Breast epithelium (tissue), 3 donors: Measurements from ENCODE around the gene ABHD16B.

Experiments used
- CTCF ChIP-seq, 3 donors: fragments of 450-650 bp; IDR thresholded peaks; one replicate each; pipeline ENCODE4 v1.5.1; 2016 to 2017; ENCODE audit warnings: antibody characterized with exemption in 3 of 3, mild to moderate bottlenecking in 3 of 3, moderate library complexity in 3 of 3
- POLR2A ChIP-seq: fragments of 450-650 bp; IDR thresholded peaks from one replicate; pipeline ENCODE4 v1.6.1; 2016; ENCODE audit warnings: antibody characterized with exemption, mild to moderate bottlenecking, moderate library complexity
- POLR2AphosphoS5 ChIP-seq, 3 donors: sonication (generic); formaldehyde crosslinking; IDR thresholded peaks; one replicate each; pipeline ENCODE4 v1.6.1; 2017; ENCODE audit warnings: antibody characterized with exemption in 3 of 3

DNA sequence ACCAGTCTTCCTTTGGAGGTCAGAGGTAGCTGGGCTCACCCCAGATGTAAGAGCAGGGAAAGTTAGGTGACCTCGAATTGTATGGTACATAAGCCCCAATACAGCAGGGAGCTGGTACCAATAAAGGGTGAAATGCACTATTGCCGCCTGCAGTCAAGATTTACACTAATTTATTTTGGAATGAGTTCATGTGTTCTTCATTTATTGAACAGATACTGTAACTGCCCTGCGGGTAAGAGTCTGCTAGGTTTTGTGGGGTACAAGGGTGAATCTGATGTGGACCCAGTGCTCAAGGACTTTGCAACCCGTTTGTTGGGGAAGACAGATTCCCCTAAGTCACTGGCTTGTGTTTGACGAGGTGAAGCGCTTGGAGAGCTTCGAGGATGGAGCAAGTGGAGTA lies 31.1 kb downstream of the ABHD16B start:
- no peak for TF ChIP-seq POLR2A
- TF ChIP-seq POLR2AphosphoS5 (IDR thresholded peaks at IDR 0.05): no peak
- no peak for TF ChIP-seq CTCF (IDR thresholded peaks at IDR 0.05)
